Activated CD4-positive, alpha-beta T cell treated with anti-CD3 and anti-CD28 coated beads for 48 hours (primary cell): ENCODE measurements around the gene HOXA4.

Source experiments
- DNase-seq: peaks from one replicate; pipeline ENCODE4 v3.0.0-alpha.2; 2020

HOXA4 gene

GRCh38 chr7:27088002-27088922 lies 42.3 kb downstream of the HOXA4 start:
- DNase-seq, result no peak

GRCh38 chr7:27083646-27084045 lies 46.9 kb downstream of the HOXA4 start:
- DNase-seq, result no peak

- no peak for DNase-seq
Measured at GRCh38 chr7:27082171-27082570, 48.4 kb downstream of the HOXA4 start.

- DNase-seq, result no peak
Measured at GRCh38 chr7:27080844-27081436, 49.6 kb downstream of the HOXA4 start.

DNA sequence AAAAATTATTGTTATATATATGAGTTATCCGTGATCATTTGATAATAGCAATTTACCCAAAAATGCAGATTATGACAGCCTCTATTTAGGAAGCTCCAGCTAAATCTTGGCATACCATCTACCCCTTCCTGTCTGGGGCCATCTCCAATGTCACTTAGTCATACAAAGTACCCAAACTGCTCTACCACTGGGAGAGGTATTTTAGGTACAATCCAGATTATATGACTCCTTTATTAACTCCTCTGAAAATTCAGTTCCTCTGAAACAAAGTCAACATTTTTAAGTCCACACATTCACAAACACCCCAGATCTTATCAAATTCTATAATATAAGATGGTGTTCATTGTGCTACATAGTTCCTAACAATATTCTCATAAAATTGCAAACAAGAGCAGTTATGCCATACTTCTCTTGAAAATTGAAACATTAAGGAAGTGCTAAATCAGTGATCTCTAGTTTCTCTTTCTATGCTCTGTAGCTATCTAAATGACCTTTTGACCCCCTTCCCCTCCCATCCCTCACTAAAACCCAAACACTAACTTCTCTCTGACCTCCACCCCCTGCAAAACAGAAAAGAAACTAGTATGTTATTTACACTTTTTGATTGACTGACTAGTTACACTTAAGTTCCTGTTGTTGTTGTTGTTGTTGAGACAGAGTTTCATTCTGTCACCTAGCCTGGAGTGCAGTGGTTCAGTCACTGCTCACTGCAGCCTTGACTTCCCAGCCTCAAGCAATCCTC lies 51.2 kb downstream of the HOXA4 start:
- no peak for DNase-seq

DNA sequence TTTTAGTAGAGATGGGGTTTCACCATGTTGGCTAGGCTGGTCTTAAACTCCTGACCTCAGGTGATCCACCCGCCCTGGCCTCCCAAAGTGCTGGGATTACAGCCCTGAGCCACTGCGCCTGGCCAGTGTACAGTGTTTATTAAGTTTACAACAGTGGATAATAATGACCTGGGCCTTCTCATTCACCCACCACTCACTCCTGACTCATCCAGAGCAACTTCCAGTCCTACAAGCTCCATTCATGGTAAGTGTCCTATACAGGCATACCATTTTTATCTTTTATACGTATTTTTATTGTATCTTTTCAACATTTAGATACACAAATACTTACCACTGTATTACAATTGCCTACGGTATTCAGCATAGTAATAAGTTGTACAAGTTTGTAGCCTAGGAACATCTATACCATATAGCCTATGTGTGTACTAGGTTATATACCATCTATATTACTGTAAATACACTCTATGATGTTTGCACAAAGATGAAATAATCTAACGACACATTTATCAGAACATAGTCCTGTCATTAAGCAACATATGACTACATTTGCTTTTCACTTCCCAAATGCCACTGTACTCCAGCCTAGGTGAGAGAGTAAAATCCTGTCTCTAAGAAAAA lies 51.8 kb downstream of the HOXA4 start:
- no peak for DNase-seq
